ENCODE data around the gene SND1. TPM values are rescaled to one million over a fixed set of nuclear protein-coding genes. Genes with fewer than 3 reads are reported as not detected.

Gene SND1
- total RNA-seq, 1 experiment from 2014 or later, result 218 TPM

GRCh38 chr7:128122576-128123290 lies 470.7 kb downstream of the SND1 start:
- Mint-ChIP-seq H3K9me3 (no peaks in the 10 kb centered on the region), H3K27ac (no peak overlapping the region), H3K4me1 (peaks cover 2 to 12% of the 10 kb centered on the region in 2 experiments; a peak in 3 of 4 replicates), H3K4me3 (no peak overlapping the region), H3K36me3 (ENCODE audit: insufficient read depth in 1 of 3, low read depth in 3 of 3) (no peaks in the 10 kb centered on the region), H3K27me3 (ENCODE audit: low read depth) (peaks cover 28% of the 10 kb centered on the region)
- no peak overlapping the region for H2BK12ac ChIP-seq (ENCODE audit: insufficient read length, low read depth, low read length)
- H3K4me2 ChIP-seq (ENCODE audit: insufficient read depth, insufficient read length, low read length), result no peak overlapping the region
- no peak overlapping the region for H4K5ac ChIP-seq (ENCODE audit: insufficient read length, low read depth, low read length)
- H2AK5ac ChIP-seq (ENCODE audit: insufficient read length, low read length), result no peak overlapping the region
- no peak overlapping the region for H2BK20ac ChIP-seq (ENCODE audit: low read depth, low read length, poor library complexity, severe bottlenecking)
- no peak overlapping the region for H2BK5ac ChIP-seq (ENCODE audit: insufficient read length, low read length)
- no peak overlapping the region for H3T11ph ChIP-seq (ENCODE audit: low read length)
- H3K79me2 ChIP-seq (ENCODE audit: insufficient read depth, low read length), result no peaks in the 10 kb centered on the region
- H3K4ac ChIP-seq (ENCODE audit: low read depth, low read length), result no peak overlapping the region
- no peak overlapping the region for H3K27ac ChIP-seq (ENCODE audit: insufficient read length, low read depth, low read length)
- H3K9ac ChIP-seq (ENCODE audit: extremely low read depth, insufficient read length, low read length), result no peak overlapping the region
- no peaks in the 10 kb centered on the region for H3K23me2 ChIP-seq (ENCODE audit: insufficient read length, low read depth, low read length, poor library complexity, severe bottlenecking)
- H4K20me1 ChIP-seq (ENCODE audit: control insufficient read depth, insufficient read depth, insufficient read length), result no peaks in the 10 kb centered on the region
- no peak overlapping the region for H3K14ac ChIP-seq (ENCODE audit: insufficient read depth, low read length)
- no CpG with 5 or more reads among the region's 12 CpGs for WGBS (ENCODE audit: extremely low coverage, insufficient read length, low lambda C conversion rate)
- no peak for TF ChIP-seq CTCF (conservative IDR thresholded peaks at IDR 0.05)
- no peak overlapping the region for H2BK15ac ChIP-seq (ENCODE audit: low read depth, low read length)
- H2BK120ac ChIP-seq (ENCODE audit: low read depth, low read length, poor library complexity, severe bottlenecking), result no peak overlapping the region
- H3K9me3 ChIP-seq (ENCODE audit: control insufficient read depth, low read depth, low read length), result no peaks in the 10 kb centered on the region
- no peak for DNase-seq
- no peak overlapping the region for H3K23ac ChIP-seq (ENCODE audit: insufficient read length, low read depth, low read length)
- no peaks in the 10 kb centered on the region for H3K79me1 ChIP-seq (ENCODE audit: insufficient read depth, low read depth, low read length, poor library complexity, severe bottlenecking)
- no peak overlapping the region for H3K56ac ChIP-seq (ENCODE audit: insufficient read length, low read depth, low read length)
- no peak overlapping the region for H2AFZ ChIP-seq (ENCODE audit: low read length)
- no peaks in the 10 kb centered on the region for H3K4me1 ChIP-seq (ENCODE audit: insufficient read depth, low read length)
- H3K27me3 ChIP-seq (ENCODE audit: insufficient read depth, low read length), result no peaks in the 10 kb centered on the region; the same call in 1 of the 2 replicates
- no peak overlapping the region for H3K18ac ChIP-seq (ENCODE audit: insufficient read length, low read depth, low read length)
- no peak overlapping the region for H4K8ac ChIP-seq (replicated peaks; ENCODE audit: insufficient read length, low read depth, low read length)
- no peak overlapping the region for H4K91ac ChIP-seq (ENCODE audit: insufficient read length, low read depth, low read length)

All from H9 (cell line).